OCI-LY7 (cell line): ENCODE measurements around the gene CLEC16A. TPM values are rescaled to one million over a fixed set of nuclear protein-coding genes. Genes with fewer than 3 reads are reported as not detected.

Experiments
- BruUV-seq: library from RNA; stranded (reverse); fragments of 400-500 nt; replicated peaks from 2 replicates; lab custom pipeline; 2021; lab: Mats Ljungman, UMichigan
- CTCF ChIA-PET: fragments of 300-600 bp; sonication (Branson Sonifier 250); formaldehyde crosslinking; loops from one replicate; lab custom pipeline; 2022; ENCODE audit warnings: antibody characterized with exemption; ENCODE audit not compliant: unreplicated experiment; lab: Charles Lee
- POLR2A ChIA-PET: fragments of 300-600 bp; sonication (Branson Sonifier 250); formaldehyde crosslinking; loops from one replicate; lab custom pipeline; 2022; ENCODE audit warnings: antibody characterized with exemption; lab: Charles Lee
- DNase-seq: peaks from one replicate; pipeline ENCODE4 v3.0.0-alpha.2; 2015; ENCODE audit warnings: low spot score
- H2AFZ ChIP-seq: fragments of 200-600 bp; sonication (generic), shearing (Covaris generic); 2 replicates; pipeline ENCODE4 v1.6.1; 2014; ENCODE audit warnings: mild to moderate bottlenecking, antibody characterized with exemption, low read length, moderate library complexity
- H3K27ac ChIP-seq: fragments of 200-600 bp; sonication (generic); 2 replicates; pipeline ENCODE4 v1.5.1; 2014; ENCODE audit warnings: mixed run types, low read depth, mild to moderate bottlenecking, moderate library complexity, low read length, inconsistent platforms; ENCODE audit not compliant: poor library complexity, severe bottlenecking
- H3K36me3 ChIP-seq: fragments of 200-600 bp; sonication (generic); 2 replicates; pipeline ENCODE4 v1.6.1; 2014; ENCODE audit warnings: mild to moderate bottlenecking, antibody characterized with exemption, low read length, moderate library complexity, mixed read lengths; ENCODE audit not compliant: insufficient read depth
- H3K4me1 ChIP-seq: fragments of 200-600 bp; sonication (generic); 2 replicates; pipeline ENCODE4 v1.5.1; 2014; ENCODE audit warnings: mild to moderate bottlenecking, low read length; ENCODE audit not compliant: insufficient read depth, poor library complexity, severe bottlenecking
- H3K4me2 ChIP-seq: fragments of 200-600 bp; sonication (generic); 2 replicates; pipeline ENCODE4 v1.6.1; 2014; ENCODE audit warnings: mild to moderate bottlenecking, low read length
- H3K4me3 ChIP-seq: fragments of 200-600 bp; sonication (generic); 2 replicates; pipeline ENCODE4 v1.5.1; 2014; ENCODE audit warnings: mild to moderate bottlenecking, low read depth, low read length; ENCODE audit not compliant: poor library complexity, severe bottlenecking
- H3K79me2 ChIP-seq: fragments of 200-600 bp; sonication (generic); 2 replicates; pipeline ENCODE4 v1.6.1; 2016; ENCODE audit warnings: low read depth, mild to moderate bottlenecking, low read length, moderate library complexity, mixed read lengths; ENCODE audit not compliant: insufficient read depth
- H3K9me2 ChIP-seq: fragments of 200-600 bp; sonication (generic); 2 replicates; pipeline ENCODE4 v1.6.1; 2016; ENCODE audit warnings: mild to moderate bottlenecking, low read length, mixed read lengths; ENCODE audit not compliant: insufficient read depth
- H3K9me3 ChIP-seq: fragments of 200-600 bp; sonication (generic); 2 replicates; pipeline ENCODE4 v1.6.1; 2014; ENCODE audit warnings: mild to moderate bottlenecking, mixed run types, low read length, mixed read lengths
- H4K20me1 ChIP-seq: fragments of 200-600 bp; sonication (generic); 2 replicates; pipeline ENCODE4 v1.6.1; 2014; ENCODE audit warnings: mild to moderate bottlenecking, antibody characterized with exemption, low read length, moderate library complexity, mixed read lengths; ENCODE audit not compliant: insufficient read depth
- EZH2phosphoT487 ChIP-seq: fragments of 200-600 bp; sonication (generic); IDR thresholded peaks from 2 replicates; pipeline ENCODE4 v1.6.1; 2018; ENCODE audit warnings: low read depth, borderline replicate concordance, mild to moderate bottlenecking, mixed run types, antibody characterized with exemption, low read length, moderate library complexity, mixed read lengths
- intact Hi-C: fragments of 100-400 bp; cut with micrococcal nuclease; formaldehyde crosslinking; loops from one replicate; pipeline ENCODE4 v1.10.0; 2022; ENCODE audit not compliant: unreplicated experiment
- total RNA-seq, 2 experiments: library from RNA; depleted of rRNA in 1 of 2; stranded (reverse); fragments of >200 nt in 1 of 2; shearing (Covaris generic) in 1 of 2; gene quantifications; 2 replicates each; pipeline ENCODE4 v1.2.3, GENCODE V29; 2014 to 2022
- TF ChIP-seq, protein P1 (sequence below): fragments of 200-600 bp; sonication (generic); conservative IDR thresholded peaks from 2 replicates; pipeline ENCODE4 v1.5.1; 2014; ENCODE audit warnings: mild to moderate bottlenecking, antibody characterized with exemption, low read length, moderate library complexity, mixed read lengths

The CLEC16A gene
- total RNA-seq, 2 experiments from 2014 or later, result 26.2 to 50.9 TPM

- no peak for DNase-seq
- no peak overlapping the region for H3K27ac ChIP-seq
- no peaks in the 10 kb centered on the region for H3K9me2 ChIP-seq
- no TSS peak for BruUV-seq
- intact Hi-C loops, result no loop called here
- H2AFZ ChIP-seq, result no peak overlapping the region
- H3K4me3 ChIP-seq, result no peak overlapping the region
- no peaks in the 10 kb centered on the region for H4K20me1 ChIP-seq
- H3K4me2 ChIP-seq, result no peak overlapping the region
- TF ChIP-seq, protein P1, sequence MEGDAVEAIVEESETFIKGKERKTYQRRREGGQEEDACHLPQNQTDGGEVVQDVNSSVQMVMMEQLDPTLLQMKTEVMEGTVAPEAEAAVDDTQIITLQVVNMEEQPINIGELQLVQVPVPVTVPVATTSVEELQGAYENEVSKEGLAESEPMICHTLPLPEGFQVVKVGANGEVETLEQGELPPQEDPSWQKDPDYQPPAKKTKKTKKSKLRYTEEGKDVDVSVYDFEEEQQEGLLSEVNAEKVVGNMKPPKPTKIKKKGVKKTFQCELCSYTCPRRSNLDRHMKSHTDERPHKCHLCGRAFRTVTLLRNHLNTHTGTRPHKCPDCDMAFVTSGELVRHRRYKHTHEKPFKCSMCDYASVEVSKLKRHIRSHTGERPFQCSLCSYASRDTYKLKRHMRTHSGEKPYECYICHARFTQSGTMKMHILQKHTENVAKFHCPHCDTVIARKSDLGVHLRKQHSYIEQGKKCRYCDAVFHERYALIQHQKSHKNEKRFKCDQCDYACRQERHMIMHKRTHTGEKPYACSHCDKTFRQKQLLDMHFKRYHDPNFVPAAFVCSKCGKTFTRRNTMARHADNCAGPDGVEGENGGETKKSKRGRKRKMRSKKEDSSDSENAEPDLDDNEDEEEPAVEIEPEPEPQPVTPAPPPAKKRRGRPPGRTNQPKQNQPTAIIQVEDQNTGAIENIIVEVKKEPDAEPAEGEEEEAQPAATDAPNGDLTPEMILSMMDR, result no peak
- TF ChIP-seq EZH2phosphoT487, result no peak
- CTCF ChIA-PET, result no interaction called here
- POLR2A ChIA-PET, result interaction anchor here (0.5 to 1.3 kb wide), 2 partner anchors 10 to 12 kb away, joined by 3 to 4 read pairs; no protein-coding TSS in a partner anchor
- no peaks in the 10 kb centered on the region for H3K9me3 ChIP-seq
- no peaks in the 10 kb centered on the region for H3K79me2 ChIP-seq
- H3K4me1 ChIP-seq, result no peaks in the 10 kb centered on the region
- H3K36me3 ChIP-seq, result peaks cover 4% of the 10 kb centered on the region; the same call in 1 of the 2 replicates
Observed at GRCh38 chr16:11151156-11151884, 207.0 kb downstream of the CLEC16A start.

- Histone ChIP-seq H3K9me3 (no peaks in the 10 kb centered on the region), H3K4me3 (no peak overlapping the region), H2AFZ (no peak overlapping the region), H3K27ac (no peak overlapping the region), H3K4me2 (no peak overlapping the region), H3K36me3 (peaks cover 4% of the 10 kb centered on the region; the same call in 1 of the 2 replicates), H3K79me2 (no peaks in the 10 kb centered on the region), H3K9me2 (no peaks in the 10 kb centered on the region), H3K4me1 (peaks cover 3% of the 10 kb centered on the region), H4K20me1 (no peaks in the 10 kb centered on the region)
- no peak for DNase-seq
- intact Hi-C loops, result no loop called here
- TF ChIP-seq, protein P1, result no peak
- no peak for TF ChIP-seq EZH2phosphoT487
- CTCF ChIA-PET, result no interaction called here
- POLR2A ChIA-PET, result interaction anchor here (1.3 kb wide), 1 partner anchor 11 kb away, joined by 4 read pairs; no protein-coding TSS in a partner anchor
- no TSS peak for BruUV-seq
Observed at GRCh38 chr16:11151885-11152629, 207.7 kb downstream of the CLEC16A start.
